WTC11 (cell line): ENCODE measurements around the gene WSB1. TPM values are rescaled to one million over a fixed set of nuclear protein-coding genes. Genes with fewer than 3 reads are reported as not detected.

ENCODE experiments used
- ATAC-seq: fragments of 200-7000 bp; cut with Tn5 transposase; 2 replicates; pipeline ENCODE4 v1.10.0; 2021; ENCODE audit warnings: mild to moderate bottlenecking, moderate library complexity
- CTCF ChIA-PET: fragments of 300-600 bp; sonication (Branson Sonifier 250); formaldehyde crosslinking; loops from one replicate; lab custom pipeline; 2021; ENCODE audit warnings: antibody characterized with exemption; lab: Charles Lee
- POLR2A ChIA-PET: fragments of 350-600 bp; sonication (Branson Sonifier 250); formaldehyde crosslinking; loops from one replicate; lab custom pipeline; 2021; ENCODE audit warnings: antibody characterized with exemption; lab: Charles Lee
- DNase-seq: peaks from one replicate; pipeline ENCODE4 v3.0.0; 2021; ENCODE audit warnings: low spot score
- H3K27ac Mint-ChIP-seq: 2 replicates; pipeline ENCODE4 v1.8.0; 2021; ENCODE audit warnings: mixed read lengths
- H3K27me3 Mint-ChIP-seq: 2 replicates; pipeline ENCODE4 v1.8.0; 2021; ENCODE audit warnings: low read depth, mild to moderate bottlenecking, moderate library complexity, mixed read lengths
- H3K36me3 Mint-ChIP-seq: 2 replicates; pipeline ENCODE4 v1.8.0; 2021; ENCODE audit warnings: mixed read lengths
- H3K4me1 Mint-ChIP-seq: 2 replicates; pipeline ENCODE4 v1.8.0; 2022; ENCODE audit warnings: mixed read lengths
- H3K4me3 Mint-ChIP-seq: 2 replicates; pipeline ENCODE4 v1.8.0; 2021; ENCODE audit warnings: mild to moderate bottlenecking, moderate library complexity, mixed read lengths
- H3K9me3 Mint-ChIP-seq: 2 replicates; pipeline ENCODE4 v1.8.0; 2021; ENCODE audit warnings: mixed read lengths
- ATF2 ChIP-seq: sonication (generic); formaldehyde crosslinking; IDR thresholded peaks from 2 replicates; pipeline ENCODE4 v1.8.1; 2022; ENCODE audit warnings: low read depth, missing genetic modification reagents, borderline replicate concordance
- FOXJ3 ChIP-seq: sonication (generic); formaldehyde crosslinking; IDR thresholded peaks from 2 replicates; pipeline ENCODE4 v1.9.0; 2021; ENCODE audit warnings: missing genetic modification reagents, mild to moderate bottlenecking, borderline replicate concordance
- GTF2I ChIP-seq: fragments of 250-450 bp; sonication (Bioruptor Pico); conservative IDR thresholded peaks from 2 replicates; pipeline ENCODE4 v1.4.0; 2021; ENCODE audit warnings: mild to moderate bottlenecking
- SOX15 ChIP-seq: fragments of 250-450 bp; sonication (Bioruptor Pico); IDR thresholded peaks from 2 replicates; pipeline ENCODE4 v1.9.0; 2021; ENCODE audit warnings: mild to moderate bottlenecking
- SP1 ChIP-seq: sonication (generic); formaldehyde crosslinking; conservative IDR thresholded peaks from 2 replicates; pipeline ENCODE4 v1.8.1; 2022; ENCODE audit warnings: missing genetic modification reagents
- TEAD1 ChIP-seq: sonication (generic); formaldehyde crosslinking; IDR thresholded peaks from 2 replicates; pipeline ENCODE4 v1.8.0; 2022; ENCODE audit warnings: mild to moderate bottlenecking, missing genetic modification reagents
- TEAD4 ChIP-seq: sonication (generic); formaldehyde crosslinking; IDR thresholded peaks from 2 replicates; pipeline ENCODE4 v1.8.0; 2022; ENCODE audit warnings: mild to moderate bottlenecking, missing genetic modification reagents
- USF2 ChIP-seq: sonication (generic); formaldehyde crosslinking; IDR thresholded peaks from 2 replicates; pipeline ENCODE4 v1.8.1; 2023; ENCODE audit warnings: mild to moderate bottlenecking, missing genetic modification reagents, moderate library complexity
- ZNF121 ChIP-seq: sonication (generic); formaldehyde crosslinking; IDR thresholded peaks from 2 replicates; pipeline ENCODE4 v1.8.0; 2023; ENCODE audit warnings: missing genetic modification reagents
- ZNF138 ChIP-seq: sonication (generic); formaldehyde crosslinking; conservative IDR thresholded peaks from 2 replicates; pipeline ENCODE4 v1.8.1; 2022; ENCODE audit warnings: mild to moderate bottlenecking, moderate library complexity, missing genetic modification reagents
- total RNA-seq: library from RNA; stranded (reverse); gene quantifications from 3 replicates; pipeline ENCODE4 v1.2.3, GENCODE V29; 2021
- TF ChIP-seq, protein P1 (sequence below): sonication (generic); formaldehyde crosslinking; IDR thresholded peaks from 2 replicates; pipeline ENCODE4 v1.8.1; 2022; ENCODE audit warnings: mild to moderate bottlenecking, missing genetic modification reagents, moderate library complexity, borderline replicate concordance

WSB1 gene
- total RNA-seq, 1 experiment from 2014 or later, result 167 TPM

DNA sequence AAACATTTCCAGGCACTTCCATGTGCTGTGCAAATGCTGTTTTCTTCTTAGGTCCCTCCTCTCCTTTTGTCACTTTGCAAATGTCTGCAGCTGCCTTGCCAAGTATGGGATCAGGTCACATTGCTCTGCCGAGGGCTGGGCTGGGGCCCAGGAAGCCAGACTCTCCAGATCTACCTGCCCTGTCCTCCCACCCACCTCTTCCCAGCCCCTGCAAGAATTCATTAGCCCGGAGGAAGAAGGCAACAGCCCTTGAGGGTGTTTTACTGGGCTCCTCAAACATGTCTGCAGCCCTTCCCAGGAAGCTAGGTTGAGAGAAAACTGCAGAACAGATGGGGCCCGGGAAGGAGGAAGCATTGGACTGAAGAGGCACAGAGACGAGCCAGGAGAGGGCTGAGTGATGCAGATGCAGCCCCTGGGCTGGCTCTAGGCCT is 47.1 kb downstream of the WSB1 start:
- Mint-ChIP-seq H3K4me3 (no peak overlapping the region), H3K36me3 (no peaks in the 10 kb centered on the region), H3K27ac (peak overlapping the region; percentile 65; the same call in 1 of the 2 replicates), H3K4me1 (peaks cover 76% of the 10 kb centered on the region), H3K27me3 (no peaks in the 10 kb centered on the region), H3K9me3 (no peaks in the 10 kb centered on the region)
- DNase-seq (no peak), ATAC-seq (no peak)
- CTCF ChIA-PET, result interaction anchor here (0.6 to 2.4 kb wide), 4 partner anchors 8 to 104 kb away, joined by 3 to 8 read pairs (median 4); no protein-coding TSS in a partner anchor
- POLR2A ChIA-PET, result no interaction called here
- TF ChIP-seq, protein P1, sequence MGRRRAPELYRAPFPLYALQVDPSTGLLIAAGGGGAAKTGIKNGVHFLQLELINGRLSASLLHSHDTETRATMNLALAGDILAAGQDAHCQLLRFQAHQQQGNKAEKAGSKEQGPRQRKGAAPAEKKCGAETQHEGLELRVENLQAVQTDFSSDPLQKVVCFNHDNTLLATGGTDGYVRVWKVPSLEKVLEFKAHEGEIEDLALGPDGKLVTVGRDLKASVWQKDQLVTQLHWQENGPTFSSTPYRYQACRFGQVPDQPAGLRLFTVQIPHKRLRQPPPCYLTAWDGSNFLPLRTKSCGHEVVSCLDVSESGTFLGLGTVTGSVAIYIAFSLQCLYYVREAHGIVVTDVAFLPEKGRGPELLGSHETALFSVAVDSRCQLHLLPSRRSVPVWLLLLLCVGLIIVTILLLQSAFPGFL (CRISPR knock-in tag), result no peak
- TF ChIP-seq ZNF121 (CRISPR knock-in tag), result peak; percentile 96
- no peak for TF ChIP-seq FOXJ3 (CRISPR knock-in tag)
- no peak for TF ChIP-seq SOX15 (CRISPR knock-in tag)

GRCh38 chr17:27342059-27342458 is 48.1 kb downstream of the WSB1 start:
- ATAC-seq, result no peak
- no peaks in the 10 kb centered on the region for H3K9me3 Mint-ChIP-seq
- CTCF ChIA-PET, result interaction anchor here (2.4 kb wide), 1 partner anchor 9 kb away, joined by 8 read pairs; no protein-coding TSS in a partner anchor
- H3K36me3 Mint-ChIP-seq, result no peaks in the 10 kb centered on the region
- H3K27me3 Mint-ChIP-seq, result no peaks in the 10 kb centered on the region
- no peak for DNase-seq
- peaks cover 76% of the 10 kb centered on the region for H3K4me1 Mint-ChIP-seq
- no peak for TF ChIP-seq TEAD1 (CRISPR knock-in tag)
- TF ChIP-seq GTF2I (CRISPR knock-in tag), result no peak
- TF ChIP-seq, all 79 proteins: peak for 0
- POLR2A ChIA-PET, result no interaction called here
- H3K4me3 Mint-ChIP-seq, result no peak overlapping the region
- no peak overlapping the region for H3K27ac Mint-ChIP-seq

GRCh38 chr17:27343294-27343693 is 49.4 kb downstream of the WSB1 start:
- CTCF ChIA-PET, result interaction anchor here (1.2 to 2.7 kb wide), 4 partner anchors 10 to 107 kb away, joined by 3 to 27 read pairs (median 6); no protein-coding TSS in a partner anchor

More at GRCh38 chr17:27343294-27343693, 49.4 kb downstream of the WSB1 start:
- POLR2A ChIA-PET, result interaction anchor here (0.7 kb wide), 1 partner anchor 52 kb away, joined by 3 read pairs; no protein-coding TSS in a partner anchor
- 0 out of 2 replicates have a peak overlapping the region, but pooled peaks have one; percentile 76 for H3K27ac Mint-ChIP-seq
- H3K27me3 Mint-ChIP-seq, result no peaks in the 10 kb centered on the region
- H3K9me3 Mint-ChIP-seq, result no peaks in the 10 kb centered on the region
- TF ChIP-seq USF2 (CRISPR knock-in tag) (no peak), ATF2 (CRISPR knock-in tag) (no peak), SP1 (CRISPR knock-in tag) (no peak), ZNF138 (CRISPR knock-in tag) (no peak), SOX15 (CRISPR knock-in tag) (no peak), TEAD4 (CRISPR knock-in tag) (no peak), GTF2I (CRISPR knock-in tag) (no peak)
- TF ChIP-seq, protein P1 (CRISPR knock-in tag), result no peak
- TF ChIP-seq, all 79 proteins: peak for 0
- Mint-ChIP-seq H3K36me3 (no peaks in the 10 kb centered on the region), H3K4me1 (peaks cover 70% of the 10 kb centered on the region), H3K4me3 (no peak overlapping the region)
- DNase-seq, result no peak
- no peak for ATAC-seq
